Measurements from ENCODE around the gene IGF2R.

- TF ChIP-seq POLR2AphosphoS5 (IDR thresholded peaks at IDR 0.05) (no peak), CTCF (IDR thresholded peaks at IDR 0.05) (no peak), POLR2A (IDR thresholded peaks at IDR 0.05) (no peak)
Measured at GRCh38 chr6:160014869-160015182, 45.9 kb downstream of the IGF2R start.

Data from breast epithelium (tissue), 3 donors.